HG03097 (cell line): ENCODE results near the gene IL36RN.
"Not testable (repeated sequence)": the region's sequence is repeated elsewhere in the genome, so short reads cannot be mapped to it uniquely, and the experiment has no call there.

ENCODE experiments used
- ATAC-seq: cut with Tn5 transposase; IDR thresholded peaks from one replicate; pipeline ENCODE4 v1.9.1; 2021; ENCODE audit not compliant: unreplicated experiment, low FRiP score

Gene IL36RN

DNA sequence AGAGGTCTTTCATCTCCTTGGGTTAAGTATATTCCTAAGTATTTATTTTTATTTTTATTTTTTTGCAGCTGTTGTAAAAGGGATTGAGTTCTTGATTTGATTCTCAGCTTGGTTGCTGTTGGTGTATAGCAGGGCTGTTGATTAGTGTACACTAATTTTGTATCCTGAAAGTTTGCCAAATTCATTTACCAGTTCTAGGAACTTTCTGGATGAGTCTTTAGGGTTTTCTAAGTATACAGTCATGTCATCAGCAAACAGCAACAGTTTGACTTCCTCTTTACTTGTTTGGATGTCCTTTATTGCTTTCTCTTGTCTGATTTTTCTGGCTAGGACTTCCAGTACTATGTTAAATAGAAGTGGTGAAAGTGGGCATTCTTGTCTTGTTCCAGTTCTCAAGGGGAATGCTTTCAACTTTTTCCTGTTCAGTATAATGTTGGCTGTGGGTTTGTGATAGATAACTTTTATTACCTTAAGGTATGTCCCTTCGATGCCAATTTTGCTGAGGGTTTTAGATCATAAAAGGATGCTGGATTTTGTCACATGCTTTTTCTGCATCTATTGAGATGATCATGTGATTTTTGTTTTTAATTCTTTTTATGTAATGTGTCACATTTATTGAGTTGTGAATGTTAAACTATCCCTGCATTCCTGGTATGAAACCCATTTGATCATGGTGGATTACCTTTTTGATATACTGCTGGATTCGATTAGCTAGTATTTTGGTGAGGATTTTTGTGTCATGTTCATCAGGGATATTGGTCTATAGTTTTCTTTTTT lies 38.0 kb downstream of the IL36RN start:
- not testable (repeated sequence) for ATAC-seq

DNA sequence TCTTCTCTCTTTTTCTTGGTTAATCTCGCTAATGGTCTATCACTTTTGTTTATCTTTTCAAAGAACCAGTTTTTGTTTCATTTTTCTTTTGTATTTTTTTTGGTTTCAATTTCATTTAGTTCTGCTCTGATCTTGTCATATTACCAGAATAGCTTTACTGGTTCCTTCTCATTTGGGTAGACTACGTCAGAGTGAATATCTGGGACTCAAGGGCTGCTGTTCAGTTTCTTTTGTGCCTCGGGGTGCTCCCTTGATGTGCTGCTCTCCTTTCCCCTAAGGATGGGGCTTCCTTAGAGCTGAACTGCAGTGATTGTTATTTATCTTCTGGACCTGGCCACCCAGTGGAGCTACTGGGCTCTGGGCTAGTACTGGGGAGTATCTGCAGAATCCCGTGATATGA lies 39.0 kb downstream of the IL36RN start:
- no peak for ATAC-seq

DNA sequence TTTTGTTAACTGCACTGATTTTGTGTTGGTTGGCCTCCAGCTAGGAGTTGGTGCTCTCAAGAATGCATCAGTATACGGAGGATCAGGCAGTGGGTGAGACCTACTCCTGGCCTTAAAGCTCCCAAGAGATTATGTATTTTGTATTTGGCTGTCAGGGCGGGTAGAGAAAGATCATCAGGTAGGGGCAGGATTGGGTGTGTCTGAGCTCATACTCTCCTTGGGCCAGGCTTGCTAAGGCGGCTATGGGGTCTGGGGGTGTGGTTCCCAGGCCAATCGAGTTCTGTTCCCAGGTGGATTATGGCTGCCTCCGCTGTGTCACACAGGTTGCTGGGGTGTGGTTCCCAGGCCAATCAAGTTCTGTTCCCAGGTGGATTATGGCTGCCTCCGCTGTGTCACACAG lies 39.5 kb downstream of the IL36RN start:
- ATAC-seq = no peak

DNA sequence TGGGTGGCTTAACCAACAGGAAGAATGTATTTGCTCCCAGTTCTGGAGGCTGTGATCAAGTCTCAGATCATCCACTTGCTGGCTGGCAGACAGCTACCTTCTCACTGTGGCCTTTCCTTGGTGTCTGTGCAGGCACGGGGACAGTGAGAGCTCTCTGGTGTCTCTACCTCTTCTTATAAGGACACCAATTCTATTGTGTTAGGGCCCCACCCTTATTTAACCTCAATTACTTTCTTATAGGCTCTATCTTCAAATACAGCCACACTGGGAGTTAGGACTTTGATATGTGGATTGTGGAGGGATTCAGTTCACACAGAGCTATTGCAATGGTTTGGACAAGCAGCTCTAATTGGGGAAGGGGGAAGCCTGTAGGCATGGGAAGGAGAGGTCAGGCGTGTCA lies 43.1 kb downstream of the IL36RN start:
- ATAC-seq = no peak

DNA sequence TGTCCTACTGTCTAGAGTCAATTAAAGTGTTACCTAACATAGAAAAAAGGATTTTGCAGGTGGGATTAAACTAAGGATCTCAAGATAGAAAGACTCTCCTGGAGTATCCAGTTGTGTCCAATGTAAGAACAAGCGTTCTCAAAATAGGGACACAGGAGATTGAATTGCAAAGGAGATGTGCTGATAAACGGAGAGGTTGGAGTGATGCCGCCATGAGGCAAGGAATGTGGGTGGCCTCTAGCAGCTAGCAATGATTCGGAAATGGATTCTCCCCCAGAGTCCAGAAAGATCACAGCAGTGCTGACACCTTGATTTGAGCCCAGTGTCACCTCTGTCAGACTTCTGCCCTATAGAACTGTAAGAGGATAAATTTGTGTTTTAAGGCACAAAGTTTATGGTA lies 44.3 kb downstream of the IL36RN start:
- no peak for ATAC-seq

DNA sequence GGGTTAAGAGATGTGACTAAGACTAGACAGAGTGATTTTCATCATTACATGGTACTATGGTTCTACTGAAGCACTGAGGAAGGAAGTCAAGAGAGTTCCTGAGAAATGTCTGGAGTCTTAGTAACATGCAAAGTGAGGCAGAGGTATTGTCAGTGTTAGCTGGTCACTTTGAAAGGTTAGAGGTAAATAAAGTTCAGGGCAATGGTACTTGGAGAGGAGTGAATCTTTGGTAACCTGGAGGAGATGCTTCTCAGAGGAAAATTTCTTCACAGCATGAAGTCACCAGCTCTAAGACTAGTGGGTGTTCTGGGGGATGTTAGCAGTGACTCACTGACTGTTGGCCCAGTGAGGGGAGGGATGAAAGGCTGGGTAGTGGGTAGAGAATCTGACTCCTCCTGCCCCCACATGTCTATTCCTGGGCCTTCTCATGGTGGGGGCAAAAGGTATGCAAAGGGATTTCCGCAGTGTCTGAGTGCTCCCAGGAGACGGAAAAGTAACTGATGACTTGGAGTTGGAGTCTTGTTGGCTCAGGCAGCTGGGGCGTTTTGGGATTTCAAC lies 45.1 kb downstream of the IL36RN start:
- no peak for ATAC-seq

DNA sequence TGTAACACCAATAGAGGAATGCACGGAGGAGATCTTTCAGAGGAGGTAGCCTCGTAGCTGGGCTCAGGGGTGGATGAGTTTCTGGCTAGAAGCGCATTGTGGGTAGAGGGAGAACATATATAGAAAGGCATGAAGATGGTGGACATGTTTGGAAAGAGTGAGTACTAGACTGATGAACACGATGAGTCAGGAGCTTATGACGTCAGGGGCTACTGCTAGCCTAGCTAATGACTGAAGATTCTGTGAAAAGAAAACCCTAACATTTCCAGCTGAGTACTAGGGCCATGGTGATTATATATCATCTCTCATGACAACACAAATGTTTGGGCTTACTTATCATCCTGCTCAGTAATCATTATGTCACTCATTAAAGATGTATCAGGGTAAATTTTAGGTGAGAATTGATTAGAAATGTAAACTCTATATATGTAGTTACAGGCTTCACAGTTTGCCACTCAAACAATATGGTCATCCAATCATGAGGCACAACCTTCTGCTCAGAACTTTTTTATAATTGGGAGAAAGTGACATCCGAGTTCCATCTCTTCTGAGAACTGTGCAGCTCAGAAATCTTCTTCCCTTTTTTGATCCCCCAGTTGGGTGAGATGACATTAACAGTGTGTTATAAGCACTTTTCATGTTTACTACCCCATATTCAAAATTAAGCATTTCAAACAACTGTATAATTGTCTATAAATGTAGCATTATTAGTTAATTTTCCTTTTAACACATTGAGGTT lies 46.2 kb downstream of the IL36RN start:
- ATAC-seq = no peak

DNA sequence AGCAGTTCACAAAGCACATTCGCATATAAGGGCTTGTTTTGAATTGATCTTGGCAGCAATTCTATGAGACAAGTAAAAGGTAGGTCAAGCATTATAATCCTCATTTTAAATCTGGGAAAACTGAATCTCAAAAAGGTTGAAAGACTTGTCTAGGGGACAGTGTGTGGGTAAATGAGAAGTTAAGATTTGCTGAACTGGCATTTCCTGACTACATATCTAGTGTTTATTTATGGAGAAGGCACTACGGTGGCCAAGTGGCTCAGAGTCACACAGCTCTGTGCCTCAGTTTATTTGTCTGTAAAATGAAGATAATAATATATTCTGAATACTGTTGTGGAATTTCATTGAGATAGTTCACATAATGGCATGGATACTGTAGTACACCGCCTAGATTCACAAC lies 52.1 kb downstream of the IL36RN start:
- no peak for ATAC-seq

DNA sequence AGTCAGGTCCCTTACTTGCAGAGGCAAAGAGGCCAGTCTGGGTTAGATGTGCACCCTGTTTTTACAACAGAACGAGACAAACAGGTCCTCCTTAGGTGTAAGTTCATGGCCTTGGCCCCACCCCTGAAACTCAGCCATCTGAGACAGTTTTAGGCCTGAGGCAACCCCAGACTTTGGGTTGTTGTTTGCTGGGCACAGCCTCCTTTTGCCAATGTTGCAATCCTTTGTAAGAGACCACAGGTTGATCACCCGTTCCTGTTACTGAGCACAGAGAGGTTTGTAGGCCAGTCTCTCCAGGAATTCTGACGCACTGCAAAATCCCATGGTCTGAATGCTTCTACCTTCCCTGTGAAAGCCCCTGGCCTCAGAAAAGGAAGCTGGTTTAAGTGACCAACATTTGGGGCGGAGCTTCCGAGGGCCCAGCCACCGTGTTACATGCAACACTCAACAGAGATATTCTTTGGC lies 52.9 kb downstream of the IL36RN start:
- ATAC-seq = no peak

DNA sequence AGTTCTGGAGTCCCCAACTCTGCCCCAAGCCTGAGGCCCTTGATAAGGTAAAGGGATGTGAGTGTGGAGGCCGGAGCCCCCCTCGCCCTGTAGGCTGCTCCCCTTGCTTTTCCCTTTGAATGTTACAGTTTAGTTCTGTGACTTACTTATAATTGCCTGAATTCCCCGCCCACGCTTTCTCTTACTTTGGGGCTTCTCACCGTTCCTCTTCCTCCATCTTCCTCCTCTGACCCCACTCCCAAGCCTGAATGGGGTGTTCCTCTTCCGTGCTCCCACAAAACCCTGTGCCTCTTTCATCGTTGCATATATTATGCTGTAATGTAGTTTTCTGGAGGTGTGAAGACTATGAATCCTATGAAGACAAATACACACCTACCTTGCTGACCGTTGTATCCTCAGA lies 53.4 kb downstream of the IL36RN start:
- ATAC-seq = no peak

DNA sequence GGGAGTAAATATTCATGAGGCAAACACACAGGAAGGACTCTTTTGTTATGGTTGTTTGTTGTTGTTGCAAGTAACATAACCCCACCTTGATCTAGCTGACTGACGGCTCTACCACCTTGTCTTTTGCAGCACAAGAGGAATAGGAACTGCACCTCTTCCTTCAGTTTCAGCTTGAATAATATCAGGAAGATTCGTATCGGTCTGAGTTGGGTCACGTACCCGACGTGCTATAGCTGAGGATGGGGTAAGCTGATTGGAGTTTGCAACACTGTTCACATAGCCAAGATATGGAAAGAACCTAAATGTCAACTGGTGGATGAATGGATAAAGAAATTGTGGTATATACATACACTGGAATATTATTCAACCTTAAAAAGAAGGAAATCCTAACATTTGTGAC lies 53.9 kb downstream of the IL36RN start:
- no peak for ATAC-seq

DNA sequence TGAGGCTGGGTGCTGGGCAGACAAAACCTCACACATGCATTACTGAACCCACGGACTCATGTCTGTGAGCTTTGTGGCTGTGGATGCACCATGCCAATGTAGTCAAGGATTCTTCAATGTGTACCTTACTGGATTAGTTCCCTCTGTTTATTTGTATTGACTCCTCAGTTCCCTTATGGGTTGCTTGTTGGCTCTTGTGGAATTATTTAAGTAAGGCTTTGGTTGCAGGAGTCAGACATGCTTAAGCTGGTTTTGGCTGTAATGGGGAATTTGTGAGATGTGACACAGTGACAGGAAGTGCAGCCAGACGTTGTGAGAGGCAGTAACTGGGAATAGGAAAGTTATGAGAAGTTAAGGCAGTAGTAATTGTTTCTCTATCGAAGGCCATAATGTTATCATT lies 54.8 kb downstream of the IL36RN start:
- no peak for ATAC-seq
